IMR-90 (cell line): ENCODE data around the gene SMPDL3A. TPM values are rescaled to one million over a fixed set of nuclear protein-coding genes. Genes with fewer than 3 reads are reported as not detected.

Source experiments
- ATAC-seq: fragments of 200-7000 bp; cut with Tn5 transposase; 2 replicates; pipeline ENCODE4 v1.9.1; 2020; ENCODE audit warnings: low read depth, mild to moderate bottlenecking, moderate library complexity
- BruUV-seq: library from RNA; stranded (reverse); fragments of 400-500 nt; replicated peaks from 2 replicates; lab custom pipeline; 2021; lab: Mats Ljungman, UMichigan
- CTCF ChIA-PET: fragments of 300-600 bp; formaldehyde crosslinking; extraction: SDS; loops from one replicate; lab custom pipeline; 2021; ENCODE audit warnings: antibody characterized with exemption; lab: Yijun Ruan, JAX
- POLR2A ChIA-PET: fragments of 300-600 bp; sonication (Branson Sonifier 250); formaldehyde crosslinking; loops from one replicate; lab custom pipeline; 2022; ENCODE audit warnings: antibody characterized with exemption; ENCODE audit not compliant: unreplicated experiment; lab: Charles Lee
- DNase-seq: peaks from one replicate; pipeline ENCODE4 v3.0.0; 2013
- H2AFZ ChIP-seq: replicated peaks from 2 replicates; pipeline ENCODE3; 2013; ENCODE audit warnings: low read length, mild to moderate bottlenecking; ENCODE audit not compliant: poor library complexity
- H2AK5ac ChIP-seq: 2 replicates; pipeline ENCODE4 v1.6.1; 2013; ENCODE audit warnings: low read depth, low read length, inconsistent platforms
- H2AK9ac ChIP-seq: replicated peaks from 2 replicates; pipeline ENCODE3; 2013; ENCODE audit warnings: mild to moderate bottlenecking, low read depth, low read length, moderate library complexity; ENCODE audit not compliant: poor library complexity
- H2BK120ac ChIP-seq: 2 replicates; pipeline ENCODE4 v1.6.1; 2013; ENCODE audit warnings: low read depth, low read length, inconsistent platforms
- H2BK15ac ChIP-seq: 3 replicates; pipeline ENCODE4 v1.6.1; 2013; ENCODE audit warnings: low read depth, low read length, inconsistent platforms
- H2BK20ac ChIP-seq: 2 replicates; pipeline ENCODE4 v1.6.1; 2013; ENCODE audit warnings: low read depth, mild to moderate bottlenecking, inconsistent platforms, low read length, moderate library complexity
- H2BK5ac ChIP-seq: 2 replicates; pipeline ENCODE4 v1.6.1; 2013; ENCODE audit warnings: mild to moderate bottlenecking, low read depth, low read length, inconsistent platforms; ENCODE audit not compliant: poor library complexity, severe bottlenecking
- H3K14ac ChIP-seq: replicated peaks from 2 replicates; pipeline ENCODE4 v1.6.1; 2013; ENCODE audit warnings: low read depth, low read length, inconsistent platforms
- H3K18ac ChIP-seq: 2 replicates; pipeline ENCODE4 v1.6.1; 2013; ENCODE audit warnings: low read depth, low read length, control low read depth
- H3K23ac ChIP-seq: 2 replicates; pipeline ENCODE4 v1.6.1; 2013; ENCODE audit warnings: low read depth, low read length, inconsistent platforms
- H3K27ac ChIP-seq: 2 replicates; pipeline ENCODE4 v1.5.1; 2013; ENCODE audit warnings: mild to moderate bottlenecking, control low read depth, low read length; ENCODE audit not compliant: insufficient read depth
- H3K27me3 ChIP-seq: 2 replicates; pipeline ENCODE4 v1.6.1; 2013; ENCODE audit warnings: low read length; ENCODE audit not compliant: control insufficient read depth, insufficient read depth
- H3K36me3 ChIP-seq: 2 replicates; pipeline ENCODE4 v1.6.1; 2013; ENCODE audit warnings: low read length, mixed read lengths; ENCODE audit not compliant: control insufficient read depth, insufficient read depth
- H3K4ac ChIP-seq: 2 replicates; pipeline ENCODE4 v1.6.1; 2013; ENCODE audit warnings: low read depth, low read length, inconsistent platforms
- H3K4me1 ChIP-seq: 2 replicates; pipeline ENCODE4 v1.6.1; 2013; ENCODE audit warnings: low read length, mixed read lengths; ENCODE audit not compliant: control insufficient read depth, insufficient read depth
- H3K4me2 ChIP-seq: 2 replicates; pipeline ENCODE4 v1.6.1; 2013; ENCODE audit warnings: low read depth, mild to moderate bottlenecking, control low read depth, low read length, moderate library complexity
- H3K4me3 ChIP-seq: 2 replicates; pipeline ENCODE4 v1.5.1; 2013; ENCODE audit warnings: low read depth, mild to moderate bottlenecking, control low read depth, low read length, moderate library complexity; ENCODE audit not compliant: insufficient read depth
- H3K56ac ChIP-seq: 2 replicates; pipeline ENCODE4 v1.6.1; 2013; ENCODE audit warnings: low read length, inconsistent platforms; ENCODE audit not compliant: insufficient read depth; ENCODE audit errors: extremely low read depth
- H3K79me1 ChIP-seq, 2 experiments: 2 replicates each; pipeline ENCODE4 v1.6.1; 2013; ENCODE audit warnings: low read length in 2 of 2, inconsistent platforms in 1 of 2, low read depth in 1 of 2
- H3K9ac ChIP-seq: 2 replicates; pipeline ENCODE4 v1.6.1; 2013; ENCODE audit warnings: low read depth, low read length, control low read depth
- H3K9me1 ChIP-seq: 2 replicates; pipeline ENCODE4 v1.6.1; 2013; ENCODE audit warnings: low read length, inconsistent platforms; ENCODE audit not compliant: insufficient read depth
- H3K9me3 ChIP-seq: 2 replicates; pipeline ENCODE4 v1.6.1; 2013; ENCODE audit warnings: low read length; ENCODE audit not compliant: control insufficient read depth, insufficient read depth
- H4K20me1 ChIP-seq: 2 replicates; pipeline ENCODE4 v1.6.1; 2013; ENCODE audit warnings: low read length, inconsistent platforms; ENCODE audit not compliant: insufficient read depth
- H4K5ac ChIP-seq: 2 replicates; pipeline ENCODE4 v1.6.1; 2013; ENCODE audit warnings: mild to moderate bottlenecking, low read depth, low read length, control low read depth
- H4K8ac ChIP-seq, 2 experiments: 2 replicates each; pipeline ENCODE4 v1.6.1; 2013; ENCODE audit warnings: low read depth in 2 of 2, low read length in 2 of 2, control low read depth in 1 of 2, inconsistent platforms in 1 of 2
- H4K91ac ChIP-seq: 2 replicates; pipeline ENCODE4 v1.6.1; 2013; ENCODE audit warnings: low read depth, low read length, inconsistent platforms; ENCODE audit not compliant: insufficient read depth
- BHLHE40 ChIP-seq: fragments of 150-350 bp; IDR thresholded peaks from 2 replicates; pipeline ENCODE4 v1.6.1; 2016; ENCODE audit warnings: mild to moderate bottlenecking, low read depth, low read length
- CHD1 ChIP-seq: IDR thresholded peaks from 2 replicates; pipeline ENCODE4 v1.6.1; 2012; ENCODE audit warnings: low read depth, low read length, improper control_type of control experiment
- MXI1 ChIP-seq: IDR thresholded peaks from 2 replicates; pipeline ENCODE4 v1.6.1; 2012; ENCODE audit warnings: low read depth, mild to moderate bottlenecking, low read length, moderate library complexity, borderline replicate concordance
- POLR2A ChIP-seq: IDR thresholded peaks from 2 replicates; pipeline ENCODE4 v1.6.1; 2012; ENCODE audit warnings: mild to moderate bottlenecking, low read depth, low read length
- WGBS, 2 experiments: methylation state at CpG; one replicate each; pipeline versions ENCODE4 v1.1.5 to v1.1.7; 2013; ENCODE audit warnings: missing lambda C conversion rate in 2 of 2; ENCODE audit not compliant: insufficient read length in 1 of 2; ENCODE audit errors: extremely low coverage in 2 of 2; 5-methylcytosine and 5-hydroxymethylcytosine counted together
- dilution Hi-C: fragments of 300-500 bp; cut with HindIII; formaldehyde crosslinking; loops from one replicate; pipeline ENCODE4 v1.14.3; 2018; ENCODE audit warnings: low sequenced_read_pairs; ENCODE audit not compliant: unreplicated experiment
- in situ Hi-C: fragments of 300-500 bp; cut with MboI; formaldehyde crosslinking; loops from 3 replicates; pipeline ENCODE4 v1.14.3; 2019; ENCODE audit warnings: low sequenced_read_pairs, inconsistent platforms, mixed read lengths
- intact Hi-C: fragments of 100-400 bp; cut with micrococcal nuclease; formaldehyde crosslinking; loops from 2 replicates; pipeline ENCODE4 v1.10.0; 2022
- polyA plus RNA-seq, 3 experiments: library from polyadenylated mRNA; depleted of rRNA; stranded (reverse); fragments of >200 nt; gene quantifications; 2 replicates each; pipeline ENCODE4 v1.2.3, GENCODE V29; 2012; ENCODE audit warnings: low replicate concordance in 1 of 3
- total RNA-seq: library from RNA; depleted of rRNA; stranded (reverse); fragments of >200 nt; gene quantifications from 2 replicates; pipeline ENCODE4 v1.2.3, GENCODE V29; 2012
- TF ChIP-seq, protein P1 (sequence below): fragments of 150-350 bp; IDR thresholded peaks from 2 replicates; pipeline ENCODE4 v1.6.1; 2017; ENCODE audit warnings: mild to moderate bottlenecking, antibody characterized with exemption, low read length, low read depth

Gene SMPDL3A
- total and polyA plus RNA-seq, 2 of the 4 experiments (the other 2 are of a cell fraction), result 9.9 to 14.2 TPM

DNA sequence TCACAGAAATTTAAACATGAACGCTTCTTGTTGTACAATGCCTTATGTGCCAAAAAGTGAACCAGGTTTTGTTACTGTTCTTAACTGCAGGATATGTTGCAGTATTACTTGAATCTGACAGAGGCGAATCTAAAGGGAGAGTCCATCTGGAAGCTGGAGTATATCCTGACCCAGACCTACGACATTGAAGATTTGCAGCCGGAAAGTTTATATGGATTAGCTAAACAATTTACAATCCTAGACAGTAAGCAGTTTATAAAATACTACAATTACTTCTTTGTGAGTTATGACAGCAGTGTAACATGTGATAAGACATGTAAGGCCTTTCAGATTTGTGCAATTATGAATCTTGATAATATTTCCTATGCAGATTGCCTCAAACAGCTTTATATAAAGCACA is 19.9 kb downstream of the SMPDL3A start:
- Histone ChIP-seq H4K8ac (no peak overlapping the region; a peak in 1 of 4 replicates), H3K4me1 (peaks cover 9% of the 10 kb centered on the region; the same call in 1 of the 2 replicates), H3K9me3 (no peaks in the 10 kb centered on the region), H3K18ac (peak overlapping the region; percentile 82; the same call in 1 of the 2 replicates), H2AK9ac (no peak overlapping the region), H3K9ac (peak overlapping the region; percentile 58; the same call in 1 of the 2 replicates), H3K9me1 (no peaks in the 10 kb centered on the region), H2BK5ac (no peak overlapping the region), H3K4me2 (no peak overlapping the region), H2BK120ac (0 out of 2 replicates have a peak overlapping the region, but pooled peaks have one; percentile 13), H3K36me3 (peaks cover 37% of the 10 kb centered on the region), H3K23ac (no peak overlapping the region), H2AFZ (no peak overlapping the region), H3K56ac (no peak overlapping the region), H3K79me1 (no peaks in the 10 kb centered on the region), H2BK15ac (no peak overlapping the region), H4K20me1 (no peaks in the 10 kb centered on the region), H3K14ac (no peak overlapping the region), H4K91ac (no peak overlapping the region), H3K4ac (no peak overlapping the region), H4K5ac (no peak overlapping the region; the same call in 1 of the 2 replicates), H3K4me3 (no peak overlapping the region), H2BK20ac (no peak overlapping the region), H2AK5ac (no peak overlapping the region), H3K27ac (peak overlapping the region; percentile 96; the same call in 1 of the 2 replicates), H3K27me3 (no peaks in the 10 kb centered on the region)
- in situ Hi-C loops (no loop called here), intact Hi-C loops (no loop called here), dilution Hi-C loops (no loop called here)
- 33% methylated on average over 1 of the region's 4 CpGs; no CpG with 5 or more reads in 1 of the 2 experiments for WGBS, 2 experiments
- TF ChIP-seq POLR2A (no peak), BHLHE40 (no peak), CHD1 (no peak), MXI1 (no peak)
- TF ChIP-seq, protein P1, sequence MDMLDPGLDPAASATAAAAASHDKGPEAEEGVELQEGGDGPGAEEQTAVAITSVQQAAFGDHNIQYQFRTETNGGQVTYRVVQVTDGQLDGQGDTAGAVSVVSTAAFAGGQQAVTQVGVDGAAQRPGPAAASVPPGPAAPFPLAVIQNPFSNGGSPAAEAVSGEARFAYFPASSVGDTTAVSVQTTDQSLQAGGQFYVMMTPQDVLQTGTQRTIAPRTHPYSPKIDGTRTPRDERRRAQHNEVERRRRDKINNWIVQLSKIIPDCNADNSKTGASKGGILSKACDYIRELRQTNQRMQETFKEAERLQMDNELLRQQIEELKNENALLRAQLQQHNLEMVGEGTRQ, result no peak
- ChIA-PET POLR2A (no interaction called here), CTCF (interaction anchor here (0.6 to 1.4 kb wide), 3 partner anchors 20 to 344 kb away, joined by 3 to 5 read pairs (median 3); partner anchors contain the start of gene SMPDL3A)
- ATAC-seq, result peak; percentile 50; the same call in 1 of the 2 replicates
- peak; percentile 48 for DNase-seq
- BruUV-seq, result TSS peak; percentile 60
